Right lobe of liver (tissue), 6 donors: ENCODE data around the gene UQCC2. TPM values are rescaled to one million over a fixed set of nuclear protein-coding genes. Genes with fewer than 3 reads are reported as not detected.
A peak's percentile ranks its signal among the peaks of the same experiment; 100 is the strongest.

Experiments used
- ATAC-seq, 4 donors: fragments of 200-7000 bp; cut with Tn5 transposase; one replicate each; pipeline ENCODE4 v1.9.1; 2020; ENCODE audit warnings: mild to moderate bottlenecking in 4 of 4, moderate library complexity in 4 of 4
- DNase-seq, 3 donors: peaks; one replicate each; pipeline ENCODE4 v3.0.0-alpha.2; 2020
- H3K27ac ChIP-seq, 3 donors: fragments of 200-600 bp; one replicate each; pipeline ENCODE4 v1.8.0; 2022
- H3K27me3 ChIP-seq, 2 donors: fragments of 200-600 bp; one replicate each; pipeline ENCODE4 v1.8.0; 2022
- H3K36me3 ChIP-seq, 4 donors: fragments of 200-600 bp; sonication (generic) in 1 of 4; one replicate each; pipeline versions ENCODE4 v1.5.1 to v1.8.0; 2017 to 2022; ENCODE audit warnings: control low read depth in 1 of 4
- H3K4me1 ChIP-seq, 4 donors: fragments of 200-600 bp; sonication (generic) in 1 of 4; one replicate each; pipeline versions ENCODE4 v1.5.1 to v1.8.0; 2017 to 2022; ENCODE audit warnings: control low read depth in 1 of 4
- H3K4me3 ChIP-seq, 3 donors: fragments of 200-600 bp; one replicate each; pipeline ENCODE4 v1.8.0; 2022
- H3K9me3 ChIP-seq, 4 donors: fragments of 200-600 bp; sonication (generic) in 1 of 4; one replicate each; pipeline versions ENCODE4 v1.5.1 to v1.8.0; 2017 to 2022; ENCODE audit warnings: control low read depth in 1 of 4
- POLR2A ChIP-seq: fragments of 450-650 bp; IDR thresholded peaks from one replicate; pipeline ENCODE4 v1.6.1; 2017; ENCODE audit warnings: antibody characterized with exemption, mild to moderate bottlenecking
- WGBS: methylation state at CpG from one replicate; pipeline ENCODE4 v1.1.6; 2018; ENCODE audit warnings: low coverage, low lambda C conversion rate; ENCODE audit not compliant: insufficient coverage; ENCODE audit errors: missing lambda C conversion rate; 5-methylcytosine and 5-hydroxymethylcytosine counted together
- intact Hi-C, 2 donors: fragments of 100-400 bp; cut with DNase I; formaldehyde crosslinking; loops; one replicate each; pipeline versions ENCODE4 v1.11.2 to v1.14.1; 2022
- total RNA-seq, 6 experiments: library from RNA; depleted of rRNA in 2 of 6; stranded (reverse); fragments of >200 nt in 2 of 6; fragmentation: NEBNext Ultra II Directional in 3 of 6; extraction: Animal tissue kit (Norgen Biotek cat#: 25700) in 3 of 6; gene quantifications; one replicate each; pipeline versions ENCODE4 v1.1.0 to v1.2.4, GENCODE V29; 2016 to 2023
- TF ChIP-seq, protein P1 (sequence below), 4 donors: fragments of 200-600 bp in 3 of 4; fragments of 450-650 bp in 1 of 4; IDR thresholded peaks; one replicate each; pipeline versions ENCODE4 v1.5.1 to v1.8.0; 2016 to 2022; ENCODE audit warnings: antibody characterized with exemption in 4 of 4, mild to moderate bottlenecking in 2 of 4
- donor health status: DM: no; HTN: yes; CAD: no.
- donor health status: DM: no; HTN: no; CAD: no.
- donor health status: DM: no; HTN: no; CAD: no.
- donor health status: DM: no; HTN: yes; CAD: no.
- donor health status: DM: no; HTN: yes; CAD: no.

The UQCC2 gene
- total RNA-seq, 6 experiments from 2014 or later: 23.7 to 38.4 (median 31.5) TPM

DNA sequence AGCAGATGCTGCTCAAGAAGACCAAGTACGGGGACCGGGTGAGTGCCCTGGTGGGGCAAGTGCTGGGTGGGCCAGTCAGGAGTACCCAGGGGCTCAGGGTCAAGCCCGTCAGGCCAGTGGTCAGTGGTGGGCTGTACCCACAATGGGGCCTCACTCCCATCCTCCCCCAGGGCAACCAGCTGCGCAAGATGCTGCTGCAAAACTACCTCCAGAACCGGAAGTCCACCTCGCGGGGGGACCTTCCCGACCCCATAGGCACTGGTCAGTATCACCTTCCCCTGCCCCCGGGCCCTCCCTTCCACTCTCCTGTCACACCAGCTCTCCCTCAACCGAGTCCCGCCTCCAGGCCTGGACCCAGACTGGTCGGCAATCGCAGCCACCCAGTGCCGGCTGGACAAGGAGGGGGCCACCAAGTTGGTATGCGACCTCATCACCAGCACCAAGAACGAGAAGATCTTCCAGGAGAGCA, 27.0 kb downstream of the UQCC2 start:
- Histone ChIP-seq H3K36me3 (no peaks in the 10 kb centered on the region), H3K9me3 (no peaks in the 10 kb centered on the region), H3K27ac (no peak overlapping the region), H3K4me3 (no peak overlapping the region), H3K27me3 (no peaks in the 10 kb centered on the region), H3K4me1 (no peaks in the 10 kb centered on the region)
- TF ChIP-seq, protein P1, sequence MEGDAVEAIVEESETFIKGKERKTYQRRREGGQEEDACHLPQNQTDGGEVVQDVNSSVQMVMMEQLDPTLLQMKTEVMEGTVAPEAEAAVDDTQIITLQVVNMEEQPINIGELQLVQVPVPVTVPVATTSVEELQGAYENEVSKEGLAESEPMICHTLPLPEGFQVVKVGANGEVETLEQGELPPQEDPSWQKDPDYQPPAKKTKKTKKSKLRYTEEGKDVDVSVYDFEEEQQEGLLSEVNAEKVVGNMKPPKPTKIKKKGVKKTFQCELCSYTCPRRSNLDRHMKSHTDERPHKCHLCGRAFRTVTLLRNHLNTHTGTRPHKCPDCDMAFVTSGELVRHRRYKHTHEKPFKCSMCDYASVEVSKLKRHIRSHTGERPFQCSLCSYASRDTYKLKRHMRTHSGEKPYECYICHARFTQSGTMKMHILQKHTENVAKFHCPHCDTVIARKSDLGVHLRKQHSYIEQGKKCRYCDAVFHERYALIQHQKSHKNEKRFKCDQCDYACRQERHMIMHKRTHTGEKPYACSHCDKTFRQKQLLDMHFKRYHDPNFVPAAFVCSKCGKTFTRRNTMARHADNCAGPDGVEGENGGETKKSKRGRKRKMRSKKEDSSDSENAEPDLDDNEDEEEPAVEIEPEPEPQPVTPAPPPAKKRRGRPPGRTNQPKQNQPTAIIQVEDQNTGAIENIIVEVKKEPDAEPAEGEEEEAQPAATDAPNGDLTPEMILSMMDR (IDR thresholded peaks at IDR 0.05): no peak
- TF ChIP-seq POLR2A: no peak
- intact Hi-C loops: no loop called here
- DNase-seq: no peak
- 79% methylated on average over 7 of the region's 16 CpGs for WGBS
- no peak for ATAC-seq

DNA sequence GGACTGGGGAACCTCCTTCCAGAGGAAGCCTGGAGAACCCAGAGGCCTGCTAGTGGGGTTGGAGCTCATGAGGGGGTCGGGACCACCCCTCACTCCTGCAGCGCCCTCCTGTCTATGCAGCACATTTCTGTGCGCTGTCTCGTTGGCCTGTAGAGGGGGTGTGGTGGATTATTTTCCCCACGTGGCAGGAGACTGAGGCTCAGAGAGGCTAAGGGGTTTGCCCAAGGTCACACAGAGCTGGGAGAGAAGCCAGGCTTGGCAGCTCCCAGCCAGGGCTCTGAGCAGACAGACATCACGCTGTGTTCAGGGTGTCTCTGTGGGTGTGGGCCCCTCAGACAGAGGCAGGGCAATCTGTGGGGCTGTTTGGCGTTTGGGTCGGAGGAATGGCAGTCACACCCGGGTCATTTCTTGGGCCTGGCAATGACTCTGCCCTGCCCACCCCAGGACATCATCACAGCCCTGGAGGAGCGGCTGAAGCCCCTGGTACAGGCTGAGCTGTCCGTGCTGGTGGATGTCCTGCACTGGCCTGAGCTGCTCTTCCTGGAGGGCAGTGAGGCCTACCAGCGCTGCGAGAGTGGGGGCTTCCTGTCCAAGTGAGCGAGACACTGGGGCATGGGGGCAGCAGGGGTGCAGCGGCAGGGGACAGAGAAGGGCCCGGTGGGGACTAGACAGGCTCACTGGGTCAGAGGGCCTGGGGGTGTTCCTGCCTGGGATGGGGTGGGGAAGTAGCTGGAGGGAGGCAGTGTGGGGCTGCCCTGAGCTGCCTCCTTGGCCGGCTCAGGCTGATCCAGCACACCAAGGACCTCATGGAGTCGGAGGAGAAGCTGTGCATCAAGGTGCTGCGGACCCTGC, 27.7 kb downstream of the UQCC2 start:
- Histone ChIP-seq H3K4me1 (no peaks in the 10 kb centered on the region), H3K9me3 (no peaks in the 10 kb centered on the region), H3K4me3 (no peak overlapping the region), H3K36me3 (no peaks in the 10 kb centered on the region), H3K27ac (no peak overlapping the region), H3K27me3 (no peaks in the 10 kb centered on the region)
- ATAC-seq: no peak
- DNase-seq: peak in 1 of 3 donors; percentile 48
- intact Hi-C loops: no loop called here
- TF ChIP-seq, protein P1 (IDR thresholded peaks at IDR 0.05): no peak
- TF ChIP-seq POLR2A: no peak
- WGBS: 85% methylated on average over 6 of the region's 19 CpGs

DNA sequence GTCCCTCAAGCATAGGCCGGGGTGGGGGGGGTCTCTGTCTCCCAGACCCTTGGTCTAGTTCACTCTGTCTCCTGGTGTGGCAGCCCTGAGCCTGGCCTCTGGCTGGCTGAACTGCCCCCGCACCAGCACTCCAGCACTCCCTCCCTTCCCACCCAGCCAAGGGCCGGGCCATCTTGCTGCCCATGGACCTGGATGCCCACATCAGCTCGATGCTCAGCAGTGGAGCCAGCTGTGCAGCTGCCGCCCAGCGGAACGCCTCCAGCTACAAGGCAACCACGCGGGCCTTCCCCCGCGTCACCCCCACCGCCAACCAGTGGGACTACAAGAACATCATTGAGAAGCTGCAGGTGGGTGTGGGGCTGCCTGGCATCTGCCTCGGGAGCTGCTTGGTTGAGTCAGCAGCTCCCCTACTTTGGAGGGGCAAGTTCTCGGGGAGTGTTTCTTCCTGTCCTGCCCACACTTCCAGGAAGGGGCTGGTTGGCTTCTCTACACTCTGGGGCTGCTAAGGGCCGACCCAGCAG, 28.4 kb downstream of the UQCC2 start:
- no CpG with 5 or more reads among the region's 15 CpGs for WGBS
- Histone ChIP-seq H3K27me3 (no peaks in the 10 kb centered on the region), H3K36me3 (no peaks in the 10 kb centered on the region), H3K9me3 (no peaks in the 10 kb centered on the region), H3K27ac (no peak overlapping the region), H3K4me1 (no peaks in the 10 kb centered on the region), H3K4me3 (no peak overlapping the region)
- no peak for TF ChIP-seq POLR2A
- TF ChIP-seq, protein P1 (IDR thresholded peaks at IDR 0.05): no peak
- intact Hi-C loops: no loop called here
- DNase-seq (no peak), ATAC-seq (no peak)

DNA sequence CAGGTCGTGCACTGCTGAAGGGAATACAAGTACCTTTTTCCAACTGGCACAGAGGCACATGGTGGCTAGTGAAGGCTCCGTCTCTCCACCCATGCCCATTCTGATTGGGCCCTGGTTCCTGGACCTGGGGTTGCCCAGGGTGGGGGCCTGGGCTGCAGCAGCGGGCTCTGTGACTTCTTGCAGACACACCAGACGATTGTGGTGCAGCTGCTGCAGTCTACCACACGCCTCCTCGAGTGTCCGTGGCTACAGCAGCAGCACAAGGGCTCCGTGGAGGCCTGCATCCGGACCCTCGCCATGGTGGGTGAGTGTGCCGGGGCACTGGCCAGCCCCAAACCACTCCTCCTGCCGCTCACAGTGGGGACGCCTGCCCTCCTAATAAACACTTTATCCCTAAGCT, 29.2 kb downstream of the UQCC2 start:
- Histone ChIP-seq H3K36me3 (no peaks in the 10 kb centered on the region), H3K27ac (no peak overlapping the region), H3K4me1 (no peaks in the 10 kb centered on the region), H3K27me3 (no peaks in the 10 kb centered on the region), H3K9me3 (no peaks in the 10 kb centered on the region), H3K4me3 (no peak overlapping the region)
- intact Hi-C loops: no loop called here
- no peak for ATAC-seq
- TF ChIP-seq POLR2A: no peak
- TF ChIP-seq, protein P1 (IDR thresholded peaks at IDR 0.05): no peak
- 80% methylated on average over 1 of the region's 13 CpGs for WGBS
- DNase-seq: no peak
